ENCODE measurements around the gene RRAS2.

RRAS2 gene

DNA sequence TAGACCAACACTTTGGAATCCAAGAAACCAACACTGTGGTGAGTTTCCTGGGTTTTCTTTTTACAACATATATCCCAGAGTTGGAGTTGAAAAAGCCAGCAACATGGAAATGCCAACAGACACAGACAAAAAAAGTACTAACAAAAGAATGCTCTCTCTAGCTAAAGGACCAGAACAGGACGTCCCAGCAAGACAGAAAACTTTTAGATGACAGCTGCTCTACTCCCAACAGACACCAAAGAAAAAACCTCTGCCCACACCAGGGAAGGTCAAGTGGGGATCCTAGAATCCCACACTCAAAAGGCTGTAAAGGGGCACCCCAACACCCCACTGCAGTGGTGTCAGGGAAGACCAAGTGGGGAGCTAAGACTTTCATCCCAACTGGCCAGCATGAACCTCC, 23.3 kb downstream of the RRAS2 start:
- no peak for DNase-seq

DNA sequence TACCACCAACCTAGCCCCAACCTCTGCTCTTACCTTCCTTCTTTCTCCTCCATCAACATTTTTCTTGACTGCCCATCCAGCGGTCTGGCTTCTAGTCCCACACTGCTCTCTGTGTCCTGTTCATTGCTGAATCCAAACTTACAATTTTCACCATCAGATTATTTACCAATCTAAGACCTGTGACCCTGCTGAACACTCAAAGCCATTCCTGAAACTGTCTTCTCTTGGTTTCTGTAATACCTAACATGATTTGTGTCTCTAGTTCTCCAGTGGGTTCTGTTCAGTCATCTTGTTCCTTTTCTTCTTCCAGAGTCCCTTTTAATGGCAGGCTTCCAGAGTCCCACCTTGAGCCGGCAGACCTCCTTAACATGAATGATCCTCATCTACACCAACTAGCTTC, 24.1 kb downstream of the RRAS2 start:
- DNase-seq: no peak

DNA sequence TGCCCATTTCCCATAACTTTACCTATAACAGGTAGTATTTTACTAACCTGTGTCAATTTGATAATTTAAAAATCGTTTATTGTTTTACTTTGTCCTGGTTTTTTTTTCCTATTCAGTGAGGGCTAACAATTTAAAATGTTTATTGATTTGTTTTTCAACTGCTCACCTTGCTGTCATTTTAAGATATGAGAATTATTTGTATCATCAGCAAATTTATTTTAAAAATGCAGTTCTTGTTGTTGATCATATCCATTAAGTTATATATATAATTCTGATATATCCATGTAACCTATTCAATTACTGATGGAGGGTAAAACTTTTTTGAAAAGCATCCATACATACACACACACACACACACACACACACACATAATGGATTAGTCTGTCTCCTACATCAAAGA, 24.8 kb downstream of the RRAS2 start:
- no peak for DNase-seq

DNA sequence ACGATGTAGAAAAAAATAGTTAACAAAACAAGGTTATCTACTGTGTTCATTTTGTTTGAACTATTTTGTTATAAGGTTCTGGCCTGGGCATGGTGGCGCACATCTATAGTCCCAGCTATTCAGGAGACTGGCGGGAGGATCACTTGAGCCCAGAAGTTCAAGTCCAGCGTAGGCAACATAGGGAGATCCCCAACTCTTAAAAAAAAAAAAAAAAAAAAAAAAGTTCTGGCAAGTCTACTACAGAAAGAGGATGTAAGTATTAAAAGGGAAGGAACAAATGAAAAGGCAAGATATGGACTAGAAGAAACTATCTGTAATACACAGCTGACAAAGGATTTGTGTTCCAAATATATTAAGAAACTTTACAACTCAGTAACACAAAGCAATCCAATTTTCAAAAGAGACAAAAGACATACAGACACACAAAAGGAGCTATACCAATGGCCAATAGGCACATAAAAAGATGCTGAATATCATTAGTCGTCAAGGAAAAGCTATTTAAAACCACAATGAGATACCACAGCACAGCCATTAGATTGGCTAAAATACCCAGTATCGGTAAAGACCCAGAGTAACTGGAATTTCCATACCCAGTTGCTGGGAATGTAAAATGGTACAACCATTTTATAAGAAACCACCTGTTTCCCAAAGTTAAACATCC, 27.4 kb downstream of the RRAS2 start:
- no peak for DNase-seq

DNA sequence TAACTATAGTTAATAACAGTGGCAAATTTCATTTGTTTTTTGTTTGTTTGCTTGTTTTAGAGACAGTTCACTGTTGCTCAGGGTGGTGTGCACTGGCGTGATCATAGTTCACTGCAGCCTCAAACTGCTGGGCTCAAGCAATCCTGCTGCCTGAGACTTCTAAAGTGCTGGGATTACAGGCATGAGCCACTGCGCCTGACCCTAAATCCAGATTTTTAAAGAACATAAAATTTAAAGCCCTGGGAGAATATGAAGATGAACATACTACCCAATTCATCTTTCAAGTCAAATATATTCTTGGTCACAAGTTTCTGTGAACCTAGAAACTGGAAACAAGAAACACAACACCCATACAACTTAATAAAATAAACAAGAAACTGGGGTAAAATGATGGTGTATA, 28.1 kb downstream of the RRAS2 start:
- no peak for DNase-seq

DNA sequence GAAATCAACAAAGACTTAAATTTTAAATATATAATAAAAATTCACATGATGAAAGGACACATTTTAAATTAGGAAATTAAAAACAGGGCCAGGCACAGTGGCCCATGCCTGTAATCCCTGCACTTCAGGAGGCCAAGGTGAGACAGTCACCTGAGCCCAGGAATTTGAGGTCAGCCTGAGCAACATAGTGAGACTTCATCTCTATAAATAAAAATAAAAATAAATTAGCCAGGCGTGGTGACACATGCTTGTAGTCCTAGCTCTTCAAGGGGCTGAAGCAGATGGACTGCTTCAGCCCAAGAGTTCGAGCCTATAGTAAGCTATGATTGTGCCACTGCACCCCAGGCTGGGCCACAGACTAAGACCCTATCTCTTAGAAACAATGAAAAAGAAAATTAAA, 29.3 kb downstream of the RRAS2 start:
- DNase-seq: no peak

DNA sequence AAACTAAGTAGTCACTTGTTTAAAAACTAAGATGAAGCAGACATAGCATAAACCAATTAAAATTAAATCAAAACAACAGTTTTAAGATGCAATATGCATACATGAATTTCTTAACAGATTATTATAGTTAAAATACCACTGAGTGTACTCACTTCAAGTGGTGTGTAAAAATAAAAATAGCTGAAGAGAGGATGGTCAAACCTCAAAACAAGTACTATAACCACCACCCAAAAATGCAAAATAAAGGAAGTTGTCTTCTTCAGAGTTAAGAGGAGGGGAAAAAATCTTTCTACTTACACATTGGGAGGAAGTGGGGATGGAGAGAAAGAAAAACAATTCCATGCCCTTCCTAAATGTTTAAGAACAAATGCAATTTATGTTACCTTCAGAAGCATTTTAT, 31.9 kb downstream of the RRAS2 start:
- no peak for DNase-seq

DNA sequence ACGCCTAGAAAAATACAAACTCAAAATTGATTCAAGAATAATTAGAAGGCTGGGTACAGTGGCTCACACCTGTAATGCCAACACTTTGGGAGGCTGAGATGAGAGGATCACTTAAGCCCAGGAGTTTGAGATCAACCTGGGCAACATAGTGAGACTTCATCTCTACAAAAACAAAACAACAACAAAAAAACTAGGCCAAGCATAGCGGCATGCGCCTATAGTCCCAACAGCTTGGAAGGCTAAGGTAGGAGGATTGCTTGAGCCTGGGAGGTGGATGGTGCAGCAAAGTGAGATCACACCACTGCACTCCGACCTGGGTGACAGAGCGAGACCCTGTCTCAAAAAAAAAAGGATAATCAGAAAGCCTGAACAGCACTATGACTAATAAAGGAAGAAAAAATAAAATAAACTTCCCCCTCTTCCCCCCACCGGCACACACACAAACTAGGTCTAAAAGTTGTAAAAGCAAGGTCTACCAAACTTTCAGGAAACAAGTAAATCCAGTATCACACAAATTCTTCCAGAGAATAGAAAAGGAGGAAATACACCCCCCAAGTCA, 35.8 kb downstream of the RRAS2 start:
- no peak for DNase-seq

DNA sequence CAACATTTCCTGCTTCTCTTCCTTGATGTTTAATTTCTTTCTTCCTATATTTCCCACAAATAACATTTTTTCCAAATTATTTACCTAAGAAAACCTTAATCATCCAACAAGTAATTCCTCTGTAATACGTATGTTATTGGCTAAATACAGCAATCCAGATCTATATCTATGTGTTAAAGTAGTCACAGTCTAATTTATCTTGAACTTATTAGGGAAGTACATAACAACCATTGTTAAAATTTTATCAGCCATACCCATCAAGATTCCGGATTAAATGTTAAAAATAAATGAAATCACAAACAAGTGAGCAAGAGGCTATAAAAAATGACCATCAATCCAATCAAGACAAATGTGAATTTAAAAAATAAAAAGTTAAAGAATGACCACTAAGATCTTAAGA, 36.5 kb downstream of the RRAS2 start:
- no peak for DNase-seq

DNA sequence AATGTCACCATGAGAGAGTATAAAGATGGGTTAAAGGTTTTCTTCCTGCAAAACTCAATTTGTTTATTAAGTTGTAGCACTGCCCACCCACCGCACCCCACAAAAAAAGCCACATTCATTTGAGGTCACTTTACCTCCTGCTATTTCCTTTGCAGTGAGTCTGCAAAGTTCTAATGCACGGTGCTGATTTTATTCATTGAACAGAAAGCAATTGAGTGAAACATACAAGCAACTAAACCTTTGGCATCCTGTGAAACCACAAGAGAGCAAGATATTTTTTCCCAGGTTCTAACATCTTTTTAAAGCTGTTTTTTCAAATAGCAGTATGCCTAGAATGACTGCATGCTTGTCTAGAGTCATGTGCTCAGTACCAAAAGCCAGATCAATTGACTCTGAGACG, 39.0 kb downstream of the RRAS2 start:
- DNase-seq: no peak

DNA sequence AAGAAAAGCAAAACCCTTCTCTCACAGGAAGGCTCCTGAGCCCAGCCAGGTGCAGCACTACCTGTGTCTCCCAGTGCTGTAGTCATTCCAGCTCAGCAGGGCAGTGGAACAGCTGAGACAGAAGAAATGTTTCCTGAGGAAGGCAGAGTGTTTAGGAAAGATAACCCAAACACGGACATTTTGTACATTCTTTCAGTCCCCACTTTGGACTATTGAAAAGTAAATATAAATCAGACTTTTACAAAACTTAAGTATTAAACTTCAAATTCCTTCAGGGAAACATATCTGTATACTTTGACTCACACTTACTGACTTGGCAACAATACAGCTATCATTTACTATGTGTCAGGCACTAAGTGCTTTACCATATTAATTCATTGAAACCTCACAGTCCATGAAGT, 40.4 kb downstream of the RRAS2 start:
- no peak for DNase-seq

DNA sequence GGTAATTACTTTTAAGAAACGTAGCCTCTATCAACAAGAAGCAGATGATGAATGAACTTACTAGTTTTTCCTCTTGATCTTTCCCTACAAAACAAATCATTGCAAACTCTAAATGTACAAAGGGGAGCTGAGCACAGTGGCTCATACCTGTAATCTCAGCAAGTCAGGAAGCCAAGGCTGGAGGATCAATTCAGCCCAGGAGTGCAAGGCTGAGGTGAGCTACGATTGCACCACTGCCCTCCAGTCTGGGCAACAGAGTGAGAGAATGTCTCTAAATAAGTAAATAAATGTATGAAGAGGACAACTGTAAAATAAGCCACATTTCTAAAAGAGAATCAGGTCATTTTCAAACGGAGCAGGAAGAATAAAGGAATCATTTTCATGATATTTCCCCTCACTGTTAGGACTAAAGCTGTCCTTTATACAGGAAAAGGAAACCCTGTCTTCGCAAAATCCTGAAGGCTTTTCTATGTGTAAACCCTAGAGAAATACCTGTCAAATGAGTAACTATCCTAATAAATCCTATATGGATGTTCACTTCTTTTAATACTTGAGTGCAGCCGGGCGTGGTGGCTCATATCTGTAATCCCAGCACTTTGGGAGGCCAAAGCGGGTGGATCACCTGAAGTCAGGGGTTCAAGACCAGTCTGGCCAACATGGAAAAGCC, 41.2 kb downstream of the RRAS2 start:
- DNase-seq: no peak

DNA sequence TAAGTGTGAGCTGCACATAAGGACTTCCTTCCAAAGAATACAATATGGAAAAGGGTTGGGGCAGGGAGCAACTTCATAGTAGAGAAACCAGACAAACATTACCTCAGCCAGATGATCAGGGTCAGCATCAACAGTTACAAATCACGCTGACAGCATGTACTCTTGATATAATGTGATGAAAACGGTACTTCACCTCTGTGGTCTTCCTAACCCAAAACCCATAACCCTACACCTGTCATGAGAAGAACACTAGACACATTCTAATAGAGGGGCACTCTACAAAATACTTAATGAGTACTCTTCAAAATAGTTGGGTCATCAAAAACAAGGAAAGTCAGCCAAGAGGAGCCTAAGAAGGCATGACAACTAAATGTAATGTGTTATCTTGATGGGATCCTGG, 43.9 kb downstream of the RRAS2 start:
- DNase-seq: no peak

DNA sequence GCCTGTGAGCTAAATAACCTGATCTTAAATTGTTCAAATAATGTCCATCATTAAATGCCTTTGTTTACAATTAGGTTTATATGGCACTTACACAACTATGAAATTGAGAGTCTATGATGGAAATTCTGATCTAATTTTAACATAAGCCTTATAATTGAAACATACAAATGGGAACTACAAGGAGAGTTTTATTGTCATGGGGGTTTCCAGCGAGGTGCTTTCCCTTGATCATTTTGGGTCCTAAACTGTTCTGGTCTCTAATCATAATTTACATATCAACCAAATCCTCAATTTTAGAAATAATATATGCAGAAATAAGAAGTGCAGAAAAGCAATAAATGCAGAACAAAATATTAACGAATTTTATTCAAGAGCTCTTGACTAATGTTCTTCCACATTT, 44.9 kb downstream of the RRAS2 start:
- DNase-seq: no peak

DNA sequence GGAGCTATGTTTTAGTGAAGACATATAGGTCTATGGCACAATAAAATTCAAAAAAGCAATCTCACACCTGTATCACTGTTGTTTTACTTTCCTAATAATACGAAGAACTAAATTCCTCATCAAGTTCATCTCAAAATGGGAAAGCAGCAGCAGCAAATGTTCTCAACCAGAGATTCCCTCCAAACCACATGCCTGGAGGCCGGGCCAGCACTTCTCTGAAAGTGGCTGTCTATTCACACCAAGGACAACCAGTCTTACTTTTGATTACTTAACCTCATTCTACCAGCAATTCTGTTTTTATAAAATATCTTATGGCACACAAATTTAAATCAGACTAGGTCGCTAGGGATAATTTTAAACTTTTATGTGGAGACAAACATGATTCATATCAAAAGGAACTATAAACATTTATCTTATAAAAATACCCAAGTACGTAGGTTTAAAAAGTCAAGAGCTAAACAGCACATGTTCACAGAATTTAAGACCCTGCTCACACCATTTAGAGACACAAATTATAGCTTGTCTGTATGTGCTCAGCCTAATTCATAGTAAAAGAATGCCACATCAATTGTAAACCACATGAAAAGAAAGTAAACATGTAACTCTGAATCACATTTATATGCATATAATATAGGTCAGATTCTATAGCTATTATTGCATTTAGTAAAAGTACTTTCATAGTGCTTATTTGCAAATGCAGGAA, 46.1 kb downstream of the RRAS2 start:
- no peak for DNase-seq

DNA sequence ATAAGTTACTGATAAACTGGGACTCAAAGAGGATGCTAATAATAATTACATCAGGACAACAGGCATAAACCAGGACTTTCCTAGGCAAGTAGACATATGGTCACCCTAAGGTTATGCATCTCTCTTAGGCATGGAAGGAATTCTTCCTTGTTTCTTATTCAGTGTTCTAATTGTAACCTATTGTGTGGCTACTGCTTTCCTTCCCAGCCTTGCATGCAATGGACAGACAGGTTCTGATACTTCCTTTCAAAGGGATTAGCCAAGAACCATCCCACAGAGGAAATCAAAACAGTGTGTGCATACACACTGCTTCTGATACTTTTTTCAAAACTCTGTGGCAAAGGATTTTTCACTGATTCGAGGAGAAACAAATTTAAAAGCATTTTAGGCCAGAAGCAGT, 48.3 kb downstream of the RRAS2 start:
- no peak for DNase-seq

DNA sequence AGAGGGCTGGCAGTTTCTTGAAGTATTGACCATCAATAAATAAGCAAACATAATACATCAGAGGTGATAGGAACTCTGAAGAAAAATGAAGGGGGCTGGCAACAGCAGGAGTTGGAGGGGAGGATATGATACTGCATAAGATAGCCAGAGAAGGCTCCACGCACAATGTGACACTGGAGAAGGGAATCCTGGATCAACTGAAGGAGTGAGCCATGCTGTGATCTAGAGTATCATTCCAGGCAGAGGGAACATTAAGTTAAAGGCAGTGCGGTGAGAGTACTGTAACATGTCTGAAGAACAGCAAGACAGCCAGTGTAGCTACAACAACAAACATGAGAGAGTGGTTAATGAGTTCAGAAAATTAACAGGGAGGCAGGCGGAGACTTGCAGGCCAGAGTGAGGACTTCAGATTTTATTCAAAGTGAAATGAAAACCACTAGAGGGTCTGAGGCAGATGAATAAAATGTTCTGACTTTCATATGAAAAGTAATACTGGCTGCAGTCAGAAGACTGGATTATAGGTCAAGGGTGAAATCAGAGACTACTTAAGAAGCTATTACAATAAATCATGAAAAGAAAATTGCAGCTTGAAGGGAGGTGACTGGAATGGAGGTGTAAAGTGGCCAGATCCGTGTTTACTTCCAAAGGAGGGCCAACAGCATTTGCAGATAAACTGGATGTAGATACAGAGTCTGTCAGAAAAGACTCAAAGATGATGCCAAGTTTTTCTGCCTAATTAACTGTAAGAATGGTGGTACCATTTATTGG, 49.4 kb downstream of the RRAS2 start:
- DNase-seq: no peak

DNA sequence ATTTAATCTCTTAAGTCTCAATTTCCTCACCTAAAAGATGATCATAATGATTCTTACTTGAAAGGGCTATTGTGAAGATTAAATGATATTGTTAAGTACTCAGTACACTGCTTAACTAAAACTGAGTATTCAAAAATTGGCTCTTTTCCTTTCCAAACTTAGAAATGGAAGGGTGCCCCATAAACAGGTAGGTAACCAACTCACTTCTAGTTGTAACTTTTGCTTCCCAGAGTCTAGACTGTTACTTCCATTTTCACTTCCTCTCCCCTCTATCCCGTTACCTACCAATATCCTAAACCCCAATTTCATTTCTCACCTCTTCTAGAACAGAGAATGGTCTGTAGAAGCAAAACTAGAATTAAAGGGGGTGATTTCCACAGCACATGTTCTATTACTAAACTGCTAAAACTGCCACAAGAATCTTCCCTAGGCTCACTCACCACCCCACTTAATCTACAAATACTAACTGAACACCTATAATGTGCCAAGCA, 50.0 kb downstream of the RRAS2 start:
- DNase-seq: no peak

DNA sequence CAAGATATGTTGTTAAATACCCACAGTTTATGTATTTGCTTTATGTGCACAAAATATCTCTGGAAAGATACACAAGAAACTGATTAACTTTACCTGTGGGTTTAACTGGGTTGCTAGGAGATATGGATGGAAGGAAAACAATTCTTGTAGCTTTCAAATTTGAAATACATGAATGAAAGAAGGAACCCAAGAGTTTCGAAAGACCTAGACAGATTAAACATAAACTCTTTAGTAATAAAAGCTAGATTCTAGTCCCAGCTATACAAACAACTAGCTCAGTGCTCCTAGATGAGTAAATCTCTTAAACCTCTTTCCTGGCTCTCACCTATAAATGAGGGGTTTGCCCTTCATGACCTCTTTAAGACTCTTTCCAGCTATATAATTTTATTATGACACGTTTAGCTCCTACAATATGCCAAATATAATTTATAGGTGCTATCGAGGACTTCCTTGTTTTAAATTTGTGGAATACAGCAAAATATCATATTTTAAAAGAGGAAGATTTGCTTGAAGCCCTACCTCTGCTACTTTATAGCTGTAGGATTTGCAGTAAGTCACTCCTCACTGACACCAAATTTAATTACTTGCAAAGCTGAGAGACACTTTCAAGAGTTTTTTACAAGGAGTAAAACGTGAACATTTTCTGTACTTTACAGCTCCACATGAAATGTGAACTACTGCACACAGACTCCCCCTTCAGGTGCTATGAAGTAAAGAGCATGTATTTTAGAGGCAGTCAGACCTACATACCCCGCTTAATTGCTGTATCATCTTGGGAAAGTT, 50.7 kb downstream of the RRAS2 start:
- no peak for DNase-seq

DNA sequence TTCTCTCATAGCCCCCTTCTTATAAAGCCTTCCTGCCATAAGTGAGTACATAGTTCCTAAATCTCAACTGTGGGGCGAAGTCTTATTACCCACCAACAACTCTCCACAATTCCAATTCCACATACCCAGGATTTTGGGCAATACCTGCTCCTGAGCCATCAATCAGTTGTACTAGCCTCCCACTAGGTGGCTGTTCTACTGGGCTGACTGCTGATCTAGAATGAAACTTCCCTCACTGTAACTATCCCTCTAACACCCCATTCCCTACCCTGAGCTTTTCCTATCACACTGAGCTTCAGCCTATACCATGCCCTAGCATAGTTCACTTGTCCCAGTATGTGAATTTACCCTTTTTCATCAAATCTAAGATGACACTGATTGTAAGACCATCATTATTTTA, 52.5 kb downstream of the RRAS2 start:
- no peak for DNase-seq

DNA sequence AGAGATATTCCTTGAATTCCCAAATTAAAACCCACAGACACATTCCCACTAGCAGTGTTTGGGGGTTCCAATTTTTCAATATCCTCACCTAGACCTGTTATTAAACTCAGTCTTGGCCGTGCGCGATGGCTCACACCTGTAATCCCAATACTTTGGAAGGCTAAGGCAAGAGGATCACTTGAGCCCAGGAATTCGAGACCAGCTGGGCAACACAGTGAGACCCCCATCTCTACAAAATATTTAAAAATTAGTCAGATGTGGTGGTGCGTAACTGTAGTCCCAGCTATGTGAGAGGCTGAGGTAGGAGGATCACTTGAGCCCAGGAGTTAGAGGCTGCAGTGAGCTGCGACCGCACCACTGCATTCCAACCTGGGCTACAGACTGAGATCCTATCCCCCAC, 53.3 kb downstream of the RRAS2 start:
- no peak for DNase-seq

DNA sequence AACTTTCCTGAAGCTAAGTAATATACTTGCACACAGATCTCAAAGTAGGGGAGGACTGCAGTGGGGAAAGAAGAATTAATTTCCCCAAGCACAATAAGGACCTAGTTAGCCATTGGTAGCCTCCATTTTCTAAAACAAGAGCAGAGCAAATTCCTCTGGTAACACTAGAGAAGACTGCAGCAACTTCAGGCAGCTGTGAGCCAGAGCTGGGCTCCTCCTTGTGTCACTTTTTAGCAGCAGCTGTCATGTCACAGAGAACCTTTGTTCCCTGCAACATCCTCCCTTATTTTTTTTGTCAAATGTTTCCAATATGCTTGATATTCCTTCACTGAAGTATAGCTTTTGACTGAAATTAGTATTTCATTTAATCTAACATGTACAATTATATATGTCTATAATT, 54.4 kb downstream of the RRAS2 start:
- no peak for DNase-seq
